GM12878 (cell line): ENCODE results near the gene PAPPA. TPM values are rescaled to one million over a fixed set of nuclear protein-coding genes. Genes with fewer than 3 reads are reported as not detected.

Experiments
- ATAC-seq: fragments of 200-7000 bp; cut with Tn5 transposase; 3 replicates; pipeline ENCODE4 v1.9.1; 2020; ENCODE audit warnings: mild to moderate bottlenecking, moderate library complexity
- BruUV-seq: library from RNA; stranded (reverse); fragments of 400-500 nt; replicated peaks from 2 replicates; lab custom pipeline; 2021; lab: Mats Ljungman, UMichigan
- CTCF ChIA-PET: fragments of 300-600 bp; sonication (Branson Sonifier 250); formaldehyde crosslinking; extraction: SDS; loops from one replicate; lab custom pipeline; 2021; ENCODE audit warnings: inconsistent platforms; lab: Yijun Ruan, JAX
- POLR2A ChIA-PET: fragments of 350-600 bp; formaldehyde crosslinking; extraction: SDS; loops from one replicate; lab custom pipeline; 2021; ENCODE audit warnings: inconsistent platforms; lab: Charles Lee
- RAD21 ChIA-PET: fragments of 300-600 bp; sonication (Branson Sonifier 250); formaldehyde crosslinking; loops from one replicate; lab custom pipeline; 2023; ENCODE audit warnings: antibody characterized with exemption; ENCODE audit not compliant: unreplicated experiment; lab: Charles Lee
- SMC1A ChIA-PET: fragments of 300-600 bp; sonication (Branson Sonifier 250); formaldehyde crosslinking; loops from one replicate; lab custom pipeline; 2023; ENCODE audit not compliant: unreplicated experiment, uncharacterized antibody; lab: Charles Lee
- DNase-seq: peaks from one replicate; pipeline ENCODE4 v3.0.0-alpha.2; 2011; ENCODE audit warnings: low read depth, low spot score
- FAIRE-seq: peaks from 3 replicates; lab custom pipeline; 2011; peaks lifted over from hg19 to GRCh38; lab: Jason Lieb, UNC
- H2AFZ ChIP-seq: 2 replicates; pipeline ENCODE4 v1.6.0; 2011; ENCODE audit warnings: low read depth, low read length, control low read depth; ENCODE audit not compliant: control insufficient read depth
- H3K27ac ChIP-seq: 2 replicates; pipeline ENCODE4 v1.5.1; 2011; ENCODE audit warnings: control low read depth; ENCODE audit not compliant: control insufficient read depth, insufficient read depth
- H3K27me3 ChIP-seq, 2 experiments: replicated peaks in 1 of 2; 2 replicates each; pipeline versions ENCODE4 v1.6.0 to v1.6.1; 2011; ENCODE audit warnings: low read length in 1 of 2; ENCODE audit not compliant: control insufficient read depth in 2 of 2, insufficient read depth in 2 of 2
- H3K36me3 ChIP-seq, 2 experiments: 2 replicates each; pipeline ENCODE4 v1.5.1; 2011; ENCODE audit warnings: low read length in 1 of 2; ENCODE audit not compliant: control insufficient read depth in 2 of 2, insufficient read depth in 2 of 2
- H3K4me1 ChIP-seq: 2 replicates; pipeline ENCODE4 v1.6.1; 2011; ENCODE audit warnings: mild to moderate bottlenecking, low read length, moderate library complexity, mixed read lengths; ENCODE audit not compliant: control insufficient read depth, insufficient read depth
- H3K4me2 ChIP-seq: 2 replicates; pipeline ENCODE4 v1.6.0; 2011; ENCODE audit warnings: control low read depth; ENCODE audit not compliant: control insufficient read depth, insufficient read depth
- H3K4me3 ChIP-seq: fragments of 200-600 bp; sonication (generic); 2 replicates; pipeline ENCODE4 v1.5.1; 2016
- H3K79me2 ChIP-seq: 2 replicates; pipeline ENCODE4 v1.6.0; 2011; ENCODE audit warnings: low read length; ENCODE audit not compliant: control insufficient read depth, insufficient read depth
- H3K9ac ChIP-seq: 2 replicates; pipeline ENCODE4 v1.8.0; 2011; ENCODE audit warnings: low read length, control low read depth, mixed read lengths; ENCODE audit not compliant: control insufficient read depth, insufficient read depth
- H3K9me3 ChIP-seq: replicated peaks from 3 replicates; pipeline ENCODE4 v1.5.1; 2011; ENCODE audit warnings: mild to moderate bottlenecking, low read length; ENCODE audit not compliant: control insufficient read depth, insufficient read depth
- H4K20me1 ChIP-seq: 2 replicates; pipeline ENCODE4 v1.6.0; 2011; ENCODE audit not compliant: control insufficient read depth, insufficient read depth
- BMI1 ChIP-seq: fragments of 450-650 bp; IDR thresholded peaks from 2 replicates; pipeline ENCODE4 v1.6.1; 2016; ENCODE audit warnings: mild to moderate bottlenecking, moderate library complexity, borderline replicate concordance
- MTA3 ChIP-seq: IDR thresholded peaks from 2 replicates; pipeline ENCODE4 v1.6.1; 2012; ENCODE audit warnings: low read length, inconsistent platforms, borderline replicate concordance
- NFYB ChIP-seq: IDR thresholded peaks from 2 replicates; pipeline ENCODE4 v1.6.1; 2011; ENCODE audit warnings: low read depth, mild to moderate bottlenecking, low read length, improper control_type of control experiment, moderate library complexity; ENCODE audit not compliant: insufficient read depth
- RAD21 ChIP-seq: IDR thresholded peaks from 2 replicates; pipeline ENCODE4 v1.6.1; 2011; ENCODE audit warnings: mild to moderate bottlenecking, low read depth, low read length, moderate library complexity; ENCODE audit not compliant: insufficient read depth
- SMC3 ChIP-seq: IDR thresholded peaks from 2 replicates; pipeline ENCODE4 v1.6.1; 2011; ENCODE audit warnings: low read length, improper control_type of control experiment, borderline replicate concordance
- STAT3 ChIP-seq: IDR thresholded peaks from 2 replicates; pipeline ENCODE4 v1.6.1; 2011; ENCODE audit warnings: low read depth, low read length, improper control_type of control experiment
- USF1 ChIP-seq: IDR thresholded peaks from 2 replicates; pipeline ENCODE4 v1.6.1; 2011; ENCODE audit warnings: borderline replicate concordance, low read depth, mild to moderate bottlenecking, moderate library complexity, mixed read lengths, low read length; ENCODE audit not compliant: insufficient read depth; ENCODE audit errors: extremely low read length
- YBX1 ChIP-seq: fragments of 450-650 bp; IDR thresholded peaks from 2 replicates; pipeline ENCODE4 v1.6.1; 2016; ENCODE audit warnings: antibody characterized with exemption
- ZNF622 ChIP-seq: fragments of 450-650 bp; IDR thresholded peaks from 2 replicates; pipeline ENCODE4 v1.6.1; 2017; ENCODE audit warnings: mild to moderate bottlenecking, inconsistent platforms
- WGBS: methylation state at CpG from one replicate; pipeline ENCODE4 v1.1.6; 2016; ENCODE audit warnings: low lambda C conversion rate; ENCODE audit not compliant: insufficient replicate concordance, insufficient coverage; ENCODE audit errors: missing lambda C conversion rate; 5-methylcytosine and 5-hydroxymethylcytosine counted together
- in situ Hi-C: fragments of 300-500 bp; cut with MboI; formaldehyde crosslinking; loops from 9 replicates; pipeline ENCODE4 v1.14.3; 2018; ENCODE audit warnings: mixed read lengths
- intact Hi-C: fragments of 100-400 bp; cut with micrococcal nuclease; formaldehyde crosslinking; loops from one replicate; pipeline ENCODE4 v1.14.2; 2022; ENCODE audit not compliant: unreplicated experiment
- polyA plus RNA-seq, 11 experiments: library from polyadenylated mRNA; depleted of rRNA in 4 of 11; unstranded in 6 of 11; stranded (reverse) in 5 of 11; fragments of >200 nt; fragmentation: Nextera tagmentation in 4 of 11; fragmentation: Illumina TruSeq in 1 of 11; extraction: Ambion mirVana in 4 of 11; extraction: Trizol in 1 of 11; gene quantifications; 1 replicate in 1 of 11; 2 replicates in 10 of 11; pipeline versions ENCODE4 v1.2.1 to v1.2.3, GENCODE V29; 2011 to 2016; ENCODE audit warnings: inconsistent platforms in 2 of 11, missing spikeins in 2 of 11, low read depth in 1 of 11
- total RNA-seq, 4 experiments: library from RNA; depleted of rRNA in 3 of 4; stranded (reverse); fragments of >200 nt in 3 of 4; fragmentation: Illumina TruSeq in 1 of 4; extraction: Trizol in 1 of 4; gene quantifications; 2 replicates each; pipeline versions ENCODE4 v1.2.1 to v1.2.3, GENCODE V29; 2013 to 2021

The PAPPA gene
- total and polyA plus RNA-seq, 10 of the 15 experiments (the other 5 are each of a cell fraction or from before 2014, with no cell fraction given): under 0.01 to 0.19 (median 0.02) TPM; not detected in 4

GRCh38 chr9:116156621-116157314 is 3.2 kb downstream of the PAPPA start:
- in situ Hi-C loops: no loop called here
- H3K36me3 ChIP-seq: no peaks in the 10 kb centered on the region
- FAIRE-seq (no peak), DNase-seq (no peak), ATAC-seq (no peak)
- H3K27me3 ChIP-seq: peaks cover 8 to 12% of the 10 kb centered on the region in 2 experiments
- ChIA-PET SMC1A (interaction anchor here (1.2 kb wide), 1 partner anchor 10 kb away, joined by 3 read pairs; no protein-coding TSS in a partner anchor), POLR2A (no interaction called here), CTCF (no interaction called here), RAD21 (no interaction called here)
- no peak overlapping the region for H3K4me2 ChIP-seq
- H3K27ac ChIP-seq: no peak overlapping the region
- WGBS: 20% methylated on average over 24 of the region's 24 CpGs
- H2AFZ ChIP-seq: no peak overlapping the region
- H3K9me3 ChIP-seq: no peaks in the 10 kb centered on the region
- H3K4me1 ChIP-seq: no peaks in the 10 kb centered on the region
- BruUV-seq: no TSS peak
- TF ChIP-seq BMI1 (no peak), STAT3 (no peak), RAD21 (no peak), MTA3 (no peak), SMC3 (no peak), YBX1 (no peak), USF1 (no peak), NFYB (no peak), ZNF622 (no peak)
- H3K79me2 ChIP-seq: no peaks in the 10 kb centered on the region
- no peak overlapping the region for H3K9ac ChIP-seq
- H4K20me1 ChIP-seq: no peaks in the 10 kb centered on the region
- intact Hi-C loops: no loop called here
- H3K4me3 ChIP-seq: no peak overlapping the region
